B cell (primary cell): ENCODE results near the gene LUZP1. TPM values are rescaled to one million over a fixed set of nuclear protein-coding genes. Genes with fewer than 3 reads are reported as not detected.

Experiments used
- ATAC-seq: fragments of 200-7000 bp; cut with Tn5 transposase; one replicate; pipeline ENCODE4 v1.10.0; 2021; ENCODE audit warnings: low read depth, mild to moderate bottlenecking, moderate number of reproducible peaks, moderate library complexity
- CTCF ChIA-PET: fragments of 350-600 bp; sonication (Branson Sonifier 250); formaldehyde crosslinking; loops from one replicate; lab custom pipeline; 2021; ENCODE audit warnings: antibody characterized with exemption, inconsistent platforms; lab: Charles Lee
- POLR2A ChIA-PET: fragments of 350-600 bp; sonication (Branson Sonifier 250); formaldehyde crosslinking; loops from one replicate; lab custom pipeline; 2021; ENCODE audit warnings: antibody characterized with exemption; lab: Charles Lee
- DNase-seq: peaks from one replicate; pipeline ENCODE4 v3.0.0; 2013
- H2AFZ ChIP-seq: 2 replicates; pipeline ENCODE4 v1.6.1; 2012; ENCODE audit warnings: mild to moderate bottlenecking, low read depth, low read length; ENCODE audit not compliant: insufficient read depth, poor library complexity, severe bottlenecking
- H3K27ac ChIP-seq, 2 donors: 1 replicate in 1 of 2; 2 replicates in 1 of 2; pipeline ENCODE4 v1.5.1; 2012 to 2013; ENCODE audit warnings: low read length in 2 of 2, mild to moderate bottlenecking in 2 of 2, moderate library complexity in 1 of 2
- H3K27me3 ChIP-seq, 4 experiments: fragments of 200-600 bp in 1 of 4; sonication (generic) in 1 of 4; replicated peaks in 1 of 4; 1 replicate in 2 of 4; 2 replicates in 2 of 4; pipeline versions ENCODE4 v1.6.1 to v1.7.0; 2013 to 2016; ENCODE audit warnings: low read length in 3 of 4, mild to moderate bottlenecking in 2 of 4, mixed read lengths in 1 of 4, moderate library complexity in 1 of 4; ENCODE audit not compliant: insufficient read depth in 4 of 4, control insufficient read depth in 3 of 4; ENCODE audit errors: control extremely low read depth in 1 of 4
- H3K36me3 ChIP-seq, 2 experiments: replicated peaks in 1 of 2; 1 replicate in 1 of 2; 2 replicates in 1 of 2; pipeline versions ENCODE4 v1.6.1 to v1.7.1; 2013; ENCODE audit warnings: low read length in 1 of 2; ENCODE audit not compliant: insufficient read depth in 2 of 2, control insufficient read depth in 1 of 2; ENCODE audit errors: control extremely low read depth in 1 of 2, extremely low read depth in 1 of 2
- H3K4me1 ChIP-seq, 2 donors: fragments of 200-600 bp in 1 of 2; sonication (generic) in 1 of 2; 1 replicate in 1 of 2; 2 replicates in 1 of 2; pipeline versions ENCODE4 v1.5.1 to v1.6.1; 2013 to 2017; ENCODE audit warnings: low read length in 2 of 2; ENCODE audit not compliant: control insufficient read depth in 2 of 2, insufficient read depth in 2 of 2
- H3K4me2 ChIP-seq: replicated peaks from 2 replicates; pipeline ENCODE3; 2012; ENCODE audit warnings: mild to moderate bottlenecking, low read depth, low read length; ENCODE audit not compliant: poor library complexity, severe bottlenecking
- H3K4me3 ChIP-seq, 5 experiments: fragments of 200-600 bp in 1 of 5; sonication (generic) in 1 of 5; 1 replicate in 3 of 5; 2 replicates in 2 of 5; pipeline versions ENCODE4 v1.5.1 to v1.7.0; 2011 to 2016; ENCODE audit warnings: low read length in 4 of 5, mild to moderate bottlenecking in 4 of 5, low read depth in 2 of 5, control low read depth in 1 of 5, moderate library complexity in 1 of 5; ENCODE audit not compliant: insufficient read depth in 1 of 5; ENCODE audit errors: control extremely low read depth in 1 of 5, extremely low read depth in 1 of 5
- H3K79me2 ChIP-seq: fragments of 200-600 bp; sonication (generic); one replicate; pipeline ENCODE4 v1.6.0; 2016; ENCODE audit warnings: low read length; ENCODE audit not compliant: control insufficient read depth, insufficient read depth
- H3K9ac ChIP-seq: fragments of 200-600 bp; sonication (generic); 2 replicates; pipeline ENCODE4 v1.6.1; 2017; ENCODE audit warnings: mild to moderate bottlenecking, low read length, moderate library complexity
- H3K9me3 ChIP-seq, 3 donors: one replicate each; pipeline versions ENCODE4 v1.6.1 to v1.7.1; 2013; ENCODE audit warnings: low read length in 2 of 3; ENCODE audit not compliant: control insufficient read depth in 2 of 3, insufficient read depth in 1 of 3; ENCODE audit errors: control extremely low read depth in 1 of 3
- H4K20me1 ChIP-seq: 2 replicates; pipeline ENCODE4 v1.6.0; 2012; ENCODE audit warnings: mild to moderate bottlenecking, low read length; ENCODE audit not compliant: insufficient read depth, control insufficient read depth, poor library complexity, severe bottlenecking
- H3K27ac Mint-ChIP-seq: one replicate; pipeline ENCODE4 v1.8.0; 2021; ENCODE audit warnings: mixed read lengths
- H3K27me3 Mint-ChIP-seq: one replicate; pipeline ENCODE4 v1.8.0; 2021; ENCODE audit warnings: mixed read lengths
- H3K4me1 Mint-ChIP-seq: one replicate; pipeline ENCODE4 v1.8.0; 2021; ENCODE audit warnings: mixed read lengths
- H3K4me3 Mint-ChIP-seq: one replicate; pipeline ENCODE4 v1.8.0; 2021; ENCODE audit warnings: mixed read lengths
- H3K9me3 Mint-ChIP-seq: one replicate; pipeline ENCODE4 v1.8.0; 2022; ENCODE audit warnings: mixed read lengths; ENCODE audit not compliant: insufficient read depth
- CTCF ChIP-seq: fragments of 200-600 bp; IDR thresholded peaks from one replicate; pipeline ENCODE4 v1.8.0; 2022; ENCODE audit warnings: antibody characterized with exemption, mild to moderate bottlenecking
- EZH2 ChIP-seq: IDR thresholded peaks from 2 replicates; pipeline ENCODE4 v1.6.1; 2012; ENCODE audit warnings: borderline replicate concordance, low read depth, mild to moderate bottlenecking, moderate library complexity, low read length; ENCODE audit not compliant: insufficient read depth, poor library complexity, severe bottlenecking
- WGBS: methylation state at CpG from one replicate; pipeline ENCODE4 v1.1.5; 2013; ENCODE audit warnings: missing lambda C conversion rate; ENCODE audit not compliant: insufficient coverage; 5-methylcytosine and 5-hydroxymethylcytosine counted together
- intact Hi-C: fragments of 100-400 bp; cut with micrococcal nuclease; formaldehyde crosslinking; loops from one replicate; pipeline ENCODE4 v1.10.0; 2022
- polyA plus RNA-seq: library from polyadenylated mRNA; depleted of rRNA; stranded (reverse); fragments of >200 nt; gene quantifications from 2 replicates; pipeline ENCODE4 v1.2.3, GENCODE V29; 2012
- total RNA-seq, 2 donors: library from RNA; stranded (reverse); fragments of 120-200 nt in 1 of 2; gene quantifications; 1 replicate in 1 of 2; 2 replicates in 1 of 2; pipeline versions ENCODE4 v1.2.3 to v1.2.4, GENCODE V29; 2013 to 2022

Gene LUZP1
- total and polyA plus RNA-seq, 2 donors (not counting 1 experiment from before 2014, with no cell fraction given) = 2.0 to 12.9 TPM

- ATAC-seq (no peak), DNase-seq (no peak)
- Histone ChIP-seq H4K20me1 (no peaks in the 10 kb centered on the region), H3K9me3 (peaks cover 0 to 6% (median 0%) of the 10 kb centered on the region in 3 donors), H3K79me2 (peaks cover 19% of the 10 kb centered on the region), H3K27me3 (no peaks in the 10 kb centered on the region), H3K4me1 (peaks cover 23 to 24% of the 10 kb centered on the region in 2 donors), H3K9ac (no peak overlapping the region), H2AFZ (no peak overlapping the region), H3K4me2 (no peak overlapping the region), H3K27ac (no peak overlapping the region), H3K4me3 (no peak overlapping the region), H3K36me3 (no peaks in the 10 kb centered on the region)
- POLR2A ChIA-PET = no interaction called here
- peaks cover 30% of the 10 kb centered on the region for H3K4me1 Mint-ChIP-seq
- CTCF ChIA-PET = interaction anchor here (1.2 to 18.4 kb wide), 3 partner anchors 13 to 77 kb away, joined by 3 to 884 read pairs (median 8); no protein-coding TSS in a partner anchor
- intact Hi-C loops = no loop called here
- TF ChIP-seq CTCF (no peak), EZH2 (no peak)
- H3K4me3 Mint-ChIP-seq = no peak overlapping the region
- H3K27me3 Mint-ChIP-seq = no peaks in the 10 kb centered on the region
- 87% methylated on average over 3 of the region's 4 CpGs for WGBS
- no peaks in the 10 kb centered on the region for H3K9me3 Mint-ChIP-seq
- no peak overlapping the region for H3K27ac Mint-ChIP-seq
Observed at GRCh38 chr1:23171181-23171755, 2.6 kb upstream of the LUZP1 start.

- H3K79me2 ChIP-seq = peaks cover 28% of the 10 kb centered on the region
- H3K4me2 ChIP-seq = peak overlapping the region; percentile 94
- H3K27ac ChIP-seq = peak overlapping the region; percentile 44 to 45
- ChIA-PET CTCF (interaction anchor here (1.0 to 2.4 kb wide), 3 partner anchors 14 to 71 kb away, joined by 3 to 23 read pairs (median 10); no protein-coding TSS in a partner anchor), POLR2A (interaction anchor here (0.7 kb wide), 1 partner anchor 1580 kb away, joined by 5 read pairs; no protein-coding TSS in a partner anchor)
- peak overlapping the region in 3 of 5 experiments; percentile 19 to 99 (median 80) for H3K4me3 ChIP-seq
- peak overlapping the region; percentile 94 for H2AFZ ChIP-seq
- H3K27me3 ChIP-seq = no peaks in the 10 kb centered on the region
- intact Hi-C loops = loop anchor here (10.0 kb wide), 1 partner anchor 375 kb away; no protein-coding TSS in a partner anchor
- DNase-seq = peak; percentile 69
- no peaks in the 10 kb centered on the region for H3K27me3 Mint-ChIP-seq
- H3K9ac ChIP-seq = peak overlapping the region; percentile 95
- TF ChIP-seq EZH2 (no peak), CTCF (no peak)
- H4K20me1 ChIP-seq = no peaks in the 10 kb centered on the region
- H3K9me3 ChIP-seq = peaks cover 0 to 6% (median 0%) of the 10 kb centered on the region in 3 donors
- H3K4me1 ChIP-seq = peaks cover 23 to 24% of the 10 kb centered on the region in 2 donors
- H3K4me1 Mint-ChIP-seq = peaks cover 31% of the 10 kb centered on the region
- peak; percentile 67 for ATAC-seq
- no peaks in the 10 kb centered on the region for H3K9me3 Mint-ChIP-seq
- 11% methylated on average over 5 of the region's 5 CpGs for WGBS
- no peaks in the 10 kb centered on the region for H3K36me3 ChIP-seq
- peak overlapping the region; percentile 93 for H3K4me3 Mint-ChIP-seq
- H3K27ac Mint-ChIP-seq = peak overlapping the region; percentile 80
Observed at GRCh38 chr1:23169727-23170335, 1.2 kb upstream of the LUZP1 start.
